SK-N-SH (cell line): ENCODE measurements around the gene CNST. TPM values are rescaled to one million over a fixed set of nuclear protein-coding genes. Genes with fewer than 3 reads are reported as not detected.
"Not testable (repeated sequence)": the region's sequence is repeated elsewhere in the genome, so short reads cannot be mapped to it uniquely, and the experiment has no call there.

ENCODE experiments used
- CTCF ChIA-PET: fragments of 300-600, 350-600 bp; formaldehyde crosslinking; extraction: SDS; loops from one replicate; lab custom pipeline; 2021; lab: Yijun Ruan, JAX
- POLR2A ChIA-PET: fragments of 350-600 bp; sonication (Branson Sonifier 250); formaldehyde crosslinking; extraction: SDS; loops from one replicate; lab custom pipeline; 2020; ENCODE audit warnings: antibody characterized with exemption, inconsistent platforms; lab: Yijun Ruan, JAX
- DNase-seq: peaks from one replicate; pipeline ENCODE4 v3.0.0; 2012
- H2AFZ ChIP-seq: fragments of 200-600 bp; sonication (generic); 2 replicates; pipeline ENCODE4 v1.8.1; 2016; ENCODE audit warnings: antibody characterized with exemption, mild to moderate bottlenecking, low read depth
- H3F3A ChIP-seq: fragments of 200-600 bp; sonication (generic); replicated peaks from 2 replicates; pipeline ENCODE3; 2016; ENCODE audit warnings: antibody characterized with exemption, mild to moderate bottlenecking; ENCODE audit not compliant: insufficient read depth
- H3K27ac ChIP-seq, 2 experiments: fragments of 200-500 bp in 1 of 2; fragments of 200-600 bp in 1 of 2; sonication (Bioruptor generic) in 1 of 2; sonication (generic), shearing (Covaris generic) in 1 of 2; 2 replicates each; pipeline versions ENCODE4 v1.5.1 to v1.6.1; 2014 to 2016; ENCODE audit warnings: low read depth in 2 of 2, inconsistent platforms in 1 of 2, low read length in 1 of 2, mild to moderate bottlenecking in 1 of 2, mixed read lengths in 1 of 2
- H3K27me3 ChIP-seq: fragments of 200-600 bp; sonication (generic), shearing (Covaris generic); 2 replicates; pipeline ENCODE4 v1.6.1; 2016; ENCODE audit warnings: mixed run types; ENCODE audit not compliant: insufficient read depth
- H3K36me3 ChIP-seq, 2 experiments: fragments of 200-500 bp in 1 of 2; fragments of 200-600 bp in 1 of 2; sonication (Bioruptor generic) in 1 of 2; sonication (generic) in 1 of 2; replicated peaks in 1 of 2; 2 replicates each; pipeline versions ENCODE3 to v1.5.1; 2014 to 2016; ENCODE audit warnings: low read length in 1 of 2, mild to moderate bottlenecking in 1 of 2; ENCODE audit not compliant: insufficient read depth in 2 of 2, control insufficient read depth in 1 of 2
- H3K4me1 ChIP-seq, 2 experiments: fragments of 200-500 bp in 1 of 2; fragments of 200-600 bp in 1 of 2; sonication (Bioruptor generic) in 1 of 2; sonication (generic), shearing (Covaris generic) in 1 of 2; 2 replicates each; pipeline versions ENCODE4 v1.5.1 to v1.6.1; 2014 to 2016; ENCODE audit warnings: low read depth in 1 of 2, low read length in 1 of 2, mixed run types in 1 of 2; ENCODE audit not compliant: insufficient read depth in 2 of 2, control insufficient read depth in 1 of 2
- H3K4me2 ChIP-seq: fragments of 200-600 bp; sonication (generic), shearing (Covaris generic); 2 replicates; pipeline ENCODE4 v1.6.1; 2017; ENCODE audit warnings: mixed run types
- H3K4me3 ChIP-seq, 2 experiments: fragments of 200-500 bp in 1 of 2; fragments of 200-600 bp in 1 of 2; sonication (Bioruptor generic) in 1 of 2; sonication (generic), shearing (Covaris generic) in 1 of 2; 2 replicates each; pipeline versions ENCODE4 v1.5.1 to v1.8.1; 2014 to 2016; ENCODE audit warnings: low read depth in 2 of 2, inconsistent platforms in 1 of 2, low read length in 1 of 2, mild to moderate bottlenecking in 1 of 2, mixed read lengths in 1 of 2, moderate library complexity in 1 of 2
- H3K79me2 ChIP-seq: fragments of 200-600 bp; sonication (generic); 2 replicates; pipeline ENCODE4 v1.8.1; 2017; ENCODE audit warnings: mild to moderate bottlenecking; ENCODE audit not compliant: insufficient read depth
- H3K9ac ChIP-seq: fragments of 200-600 bp; sonication (generic); 2 replicates; pipeline ENCODE4 v1.6.1; 2017; ENCODE audit warnings: mixed run types
- H3K9me2 ChIP-seq: fragments of 200-600 bp; sonication (generic); 2 replicates; pipeline ENCODE4 v1.6.1; 2017; ENCODE audit warnings: mixed run types
- H3K9me3 ChIP-seq: fragments of 200-600 bp; sonication (generic); 2 replicates; pipeline ENCODE4 v1.6.1; 2017; ENCODE audit warnings: mixed run types, mild to moderate bottlenecking, moderate library complexity
- H4K20me1 ChIP-seq: fragments of 200-600 bp; sonication (generic); 2 replicates; pipeline ENCODE4 v1.6.1; 2017; ENCODE audit warnings: mild to moderate bottlenecking, mixed run types; ENCODE audit not compliant: insufficient read depth
- CHD2 ChIP-seq: fragments of 150-350 bp; IDR thresholded peaks from 2 replicates; pipeline ENCODE4 v1.6.1; 2018; ENCODE audit warnings: low read length; ENCODE audit not compliant: partially characterized antibody
- EZH2phosphoT487 ChIP-seq: fragments of 200-600 bp; sonication (generic); IDR thresholded peaks from 2 replicates; pipeline ENCODE4 v1.6.1; 2017; ENCODE audit warnings: low read depth, mixed run types, mild to moderate bottlenecking, antibody characterized with exemption, moderate library complexity, borderline replicate concordance
- FOSL2 ChIP-seq: IDR thresholded peaks from 2 replicates; pipeline ENCODE4 v1.4.0; 2012; ENCODE audit warnings: low read depth, mild to moderate bottlenecking, moderate library complexity, borderline replicate concordance
- GATA2 ChIP-seq: sonication (generic); formaldehyde crosslinking; IDR thresholded peaks from 2 replicates; pipeline ENCODE4 v1.5.0; 2020; ENCODE audit warnings: mild to moderate bottlenecking, missing genetic modification reagents
- JUND ChIP-seq: IDR thresholded peaks from 2 replicates; pipeline ENCODE4 v1.4.0; 2012
- MAX ChIP-seq: IDR thresholded peaks from 2 replicates; pipeline ENCODE4 v1.4.0; 2012; ENCODE audit warnings: low read depth
- NFIC ChIP-seq: IDR thresholded peaks from 2 replicates; pipeline ENCODE4 v1.4.0; 2012; ENCODE audit warnings: borderline replicate concordance
- RAD21 ChIP-seq: IDR thresholded peaks from 2 replicates; pipeline ENCODE4 v1.6.1; 2012; ENCODE audit warnings: mild to moderate bottlenecking, low read length
- RCOR1 ChIP-seq: fragments of 150-350 bp; IDR thresholded peaks from 2 replicates; pipeline ENCODE4 v1.6.1; 2017; ENCODE audit warnings: antibody characterized with exemption, low read length
- REST ChIP-seq: IDR thresholded peaks from 2 replicates; pipeline ENCODE4 v1.6.1; 2012; ENCODE audit warnings: mild to moderate bottlenecking, low read depth, low read length, moderate library complexity
- RFX5 ChIP-seq: IDR thresholded peaks from 2 replicates; pipeline ENCODE4 v1.6.1; 2012; ENCODE audit warnings: mild to moderate bottlenecking, improper control_type of control experiment, low read length
- RXRA ChIP-seq: IDR thresholded peaks from 2 replicates; pipeline ENCODE4 v1.4.0; 2012; ENCODE audit warnings: low read depth, mild to moderate bottlenecking, borderline replicate concordance
- SMC3 ChIP-seq: IDR thresholded peaks from 2 replicates; pipeline ENCODE4 v1.6.1; 2012; ENCODE audit warnings: low read depth, low read length, improper control_type of control experiment
- TAF1 ChIP-seq: IDR thresholded peaks from 2 replicates; pipeline ENCODE4 v1.6.1; 2012; ENCODE audit warnings: low read depth, mild to moderate bottlenecking, low read length, moderate library complexity, borderline replicate concordance
- TCF12 ChIP-seq: IDR thresholded peaks from 2 replicates; pipeline ENCODE4 v1.4.0; 2012
- TEAD4 ChIP-seq: IDR thresholded peaks from 2 replicates; pipeline ENCODE4 v1.4.0; 2012; ENCODE audit warnings: mild to moderate bottlenecking, borderline replicate concordance; ENCODE audit not compliant: insufficient read depth
- USF2 ChIP-seq: fragments of 150-350 bp; IDR thresholded peaks from 2 replicates; pipeline ENCODE4 v1.6.1; 2017; ENCODE audit warnings: antibody characterized with exemption, low read length, low read depth, borderline replicate concordance
- ZBTB33 ChIP-seq: IDR thresholded peaks from 2 replicates; pipeline ENCODE4 v1.4.0; 2012; ENCODE audit warnings: low read depth, borderline replicate concordance
- WGBS: methylation state at CpG from one replicate; pipeline ENCODE4 v1.1.6; 2017; ENCODE audit warnings: low lambda C conversion rate; 5-methylcytosine and 5-hydroxymethylcytosine counted together
- polyA plus RNA-seq, 3 experiments: library from polyadenylated mRNA; depleted of rRNA; stranded (reverse); fragments of >200 nt; gene quantifications; 2 replicates each; pipeline ENCODE4 v1.2.3, GENCODE V29; 2012

CNST gene
- polyA plus RNA-seq, 1 of the 3 experiments (the other 2 are of a cell fraction): 21.7 TPM

- no peak overlapping the region for H3K27ac ChIP-seq
- no peak overlapping the region for H3K9ac ChIP-seq
- ChIA-PET POLR2A (no interaction called here), CTCF (interaction anchor here (1.3 kb wide), 1 partner anchor 10 kb away, joined by 3 read pairs; no protein-coding TSS in a partner anchor)
- H3K4me1 ChIP-seq: no peaks in the 10 kb centered on the region
- no peaks in the 10 kb centered on the region for H3K79me2 ChIP-seq
- no peaks in the 10 kb centered on the region for H3K9me3 ChIP-seq
- H3F3A ChIP-seq: peaks cover 8% of the 10 kb centered on the region
- H3K4me2 ChIP-seq: no peak overlapping the region
- H3K36me3 ChIP-seq: no peaks in the 10 kb centered on the region
- TF ChIP-seq FOSL2: no peak
- no peak for TF ChIP-seq SMC3
- TF ChIP-seq EZH2phosphoT487: no peak
- TF ChIP-seq CHD2: no peak
- TF ChIP-seq TEAD4: no peak
- TF ChIP-seq TCF12: no peak
- no peak for TF ChIP-seq ZBTB33
- TF ChIP-seq MAX: no peak
- no peak for TF ChIP-seq GATA2 (CRISPR knock-in tag)
- no peak for TF ChIP-seq REST
- no peak for TF ChIP-seq USF2
- TF ChIP-seq NFIC: no peak
- no peak for TF ChIP-seq RXRA
- no peak for TF ChIP-seq RCOR1
- TF ChIP-seq RFX5: no peak
- TF ChIP-seq TAF1: no peak
- no peak for TF ChIP-seq JUND
- TF ChIP-seq RAD21: no peak
- H4K20me1 ChIP-seq: no peaks in the 10 kb centered on the region
- WGBS: 24% methylated on average over 3 of the region's 3 CpGs
- no peak overlapping the region for H2AFZ ChIP-seq
- no peaks in the 10 kb centered on the region for H3K9me2 ChIP-seq
- DNase-seq: no peak
- no peaks in the 10 kb centered on the region; the same call in 1 of the 2 replicates for H3K27me3 ChIP-seq
- no peak overlapping the region for H3K4me3 ChIP-seq
Measured at GRCh38 chr1:246711548-246712003, 145.3 kb downstream of the CNST start.

- H4K20me1 ChIP-seq, H3K4me2 ChIP-seq, H3K9ac ChIP-seq, H3K9me2 ChIP-seq, H3K79me2 ChIP-seq, H3K4me3 ChIP-seq, H3K9me3 ChIP-seq, H3F3A ChIP-seq, DNase-seq, H3K36me3 ChIP-seq, CTCF ChIA-PET, H3K4me1 ChIP-seq, H2AFZ ChIP-seq, H3K27me3 ChIP-seq, POLR2A ChIA-PET, H3K27ac ChIP-seq: not testable (repeated sequence)
- 50% methylated on average over 5 of the region's 5 CpGs for WGBS
Measured at GRCh38 chr1:246712428-246712827, 146.2 kb downstream of the CNST start.
